Suppressor macrophage treated with lipopolysaccharide for 1 hour (primary cell): ENCODE measurements around the gene HAUS5.
"Not testable (repeated sequence)": the region's sequence is repeated elsewhere in the genome, so short reads cannot be mapped to it uniquely, and the experiment has no call there.

Experiments
- DNase-seq, 3 donors: peaks; one replicate each; pipeline ENCODE4 v3.0.0-alpha.2; 2020 to 2022

The HAUS5 gene

DNA sequence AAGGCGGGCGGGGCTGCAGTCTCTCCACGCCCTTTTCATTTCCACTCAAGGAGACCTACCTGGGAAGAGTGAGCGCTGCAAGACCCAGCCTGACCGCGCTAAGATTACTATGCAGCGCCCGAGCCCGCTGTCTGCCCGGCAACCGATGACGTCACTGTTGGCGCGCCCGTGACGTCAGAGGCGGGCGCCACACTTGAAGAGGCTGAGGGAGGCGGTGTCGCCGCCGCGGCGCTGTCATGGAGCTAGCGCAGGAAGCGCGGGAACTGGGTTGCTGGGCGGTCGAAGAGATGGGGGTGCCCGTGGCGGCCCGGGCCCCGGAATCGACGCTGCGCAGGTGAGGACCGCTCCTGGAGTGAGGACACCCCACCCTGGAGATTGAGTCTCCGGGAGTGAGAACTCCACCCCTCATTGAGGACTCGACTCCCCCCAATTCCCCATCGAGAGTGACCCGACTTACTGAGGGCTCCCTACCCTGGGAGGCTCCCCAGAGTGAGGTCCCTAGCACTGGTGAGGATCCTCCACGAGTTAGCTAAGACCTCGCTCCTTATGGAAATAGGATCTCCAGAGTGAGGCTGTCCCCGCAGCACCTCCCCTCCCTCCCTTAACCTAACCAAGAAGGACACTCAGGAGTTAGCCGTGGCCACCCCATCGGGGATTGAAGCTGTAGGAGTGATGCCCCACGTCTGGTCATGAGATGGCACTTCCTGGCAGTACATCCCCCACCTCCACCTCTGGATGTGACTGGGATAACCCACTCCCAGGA, at the start of gene HAUS5:
HAUS5 (plus strand) TSS at position 177 of the 763 bp plus-strand sequence; CDS start at position 237, 60 bp downstream.
- peak; percentile 94 to 97 (median 96) for DNase-seq

GRCh38 chr19:35562776-35563175, 49.8 kb upstream of the HAUS5 start:
- no peak for DNase-seq

GRCh38 chr19:35563207-35563829, 49.2 kb upstream of the HAUS5 start, which contains the start of gene ATP4A:
Gene ATP4A, minus strand, starts transcription at chr19:35563658. Its CDS starts 29 bp downstream, at chr19:35563629.
- DNase-seq: no peak

GRCh38 chr19:35565016-35565856, 47.3 kb upstream of the HAUS5 start:
- DNase-seq: no peak

DNA sequence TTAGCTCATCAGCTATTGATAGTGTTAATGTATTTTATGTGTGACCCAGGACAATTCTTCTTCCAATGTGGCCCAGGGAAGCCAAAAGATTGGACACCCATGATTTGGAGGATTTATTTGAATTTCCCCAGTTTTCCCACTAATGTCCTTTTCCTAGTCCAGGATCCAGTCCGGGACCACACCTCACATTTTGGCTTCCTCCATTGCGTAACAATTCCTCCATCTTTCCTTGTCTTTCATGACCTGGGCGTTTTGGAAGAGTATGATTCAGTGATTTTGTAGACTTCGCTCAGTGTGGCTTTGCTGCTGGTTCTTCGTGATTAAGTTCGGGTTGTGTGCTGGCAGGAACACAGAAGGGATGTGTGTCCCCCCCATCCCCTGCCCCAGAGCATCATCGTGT, 45.8 kb upstream of the HAUS5 start:
- no peak for DNase-seq

DNA sequence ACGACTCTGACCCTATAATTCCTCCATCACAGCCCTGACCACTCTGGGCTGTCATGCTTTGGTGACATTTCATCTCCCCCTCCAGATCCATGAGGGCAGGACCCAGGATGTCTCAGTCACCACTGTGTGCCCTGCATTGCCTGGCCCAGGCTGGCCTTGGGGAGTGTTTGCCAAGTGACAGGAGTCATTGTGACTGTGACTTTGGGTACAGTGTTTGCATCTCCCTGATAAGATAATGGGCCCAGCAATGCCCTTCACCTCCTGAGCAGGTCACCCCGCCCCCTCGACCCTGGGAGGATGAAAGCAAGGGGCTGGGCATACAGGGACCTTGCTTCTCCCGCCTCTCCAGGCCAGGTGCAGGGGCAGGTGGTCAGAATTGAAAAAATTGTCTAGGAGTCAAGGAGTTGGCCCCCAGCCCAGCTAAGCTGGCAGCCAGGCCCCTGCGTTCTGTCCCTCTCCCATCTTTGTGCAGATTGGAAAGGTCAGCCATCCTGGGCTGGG, 43.2 kb upstream of the HAUS5 start:
- DNase-seq: no peak

- no peak for DNase-seq
These were observed 41.0 kb upstream of the HAUS5 start for GRCh38 chr19:35571406-35571965.

DNA sequence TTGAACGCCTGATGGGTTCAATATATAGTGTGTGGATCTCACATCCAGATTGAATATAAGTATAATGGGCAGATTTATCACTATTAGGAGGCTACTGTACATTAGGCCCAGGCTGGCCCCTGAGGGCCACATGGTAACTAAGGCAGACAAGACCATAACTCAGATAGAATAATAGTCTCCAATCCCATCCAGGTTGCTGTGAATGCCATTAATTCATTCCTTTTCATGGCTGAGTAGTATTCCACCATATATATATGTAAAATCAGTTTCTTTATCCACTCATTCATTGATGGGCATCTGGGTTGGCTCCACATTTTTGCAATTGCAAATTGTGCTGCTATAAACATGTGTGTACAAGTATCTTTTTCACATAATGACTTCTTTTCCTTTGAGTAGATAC, 34.6 kb upstream of the HAUS5 start:
- no peak for DNase-seq

- DNase-seq: no peak
These were observed 33.8 kb upstream of the HAUS5 start for GRCh38 chr19:35578707-35579106.

DNA sequence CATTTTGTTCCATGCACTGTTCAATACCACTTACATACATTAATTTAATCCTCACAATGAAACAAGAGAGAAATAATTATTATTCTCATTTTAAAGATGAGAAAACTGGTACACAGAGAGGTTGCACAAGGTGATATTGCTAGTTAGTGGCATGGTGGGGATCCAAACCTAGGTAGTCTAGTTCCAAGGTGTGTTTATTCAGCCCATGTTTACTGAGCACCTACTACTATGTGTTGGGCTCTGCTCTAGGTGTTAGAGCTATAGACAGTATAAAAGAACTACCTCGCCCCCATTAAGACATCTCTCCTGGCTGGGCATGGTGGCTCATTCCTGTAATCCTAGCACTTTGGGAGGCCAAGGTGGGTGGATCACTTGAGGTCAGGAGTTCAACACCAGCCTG, 29.8 kb upstream of the HAUS5 start:
- no peak for DNase-seq

GRCh38 chr19:35585848-35586247, 26.7 kb upstream of the HAUS5 start, which contains the start of gene PMIS2:
Gene PMIS2, plus strand, starts transcription at chr19:35586173. Its CDS starts 87 bp downstream, at chr19:35586260.
- peak in 2 of 3 donors; percentile 21 to 31 for DNase-seq

DNA sequence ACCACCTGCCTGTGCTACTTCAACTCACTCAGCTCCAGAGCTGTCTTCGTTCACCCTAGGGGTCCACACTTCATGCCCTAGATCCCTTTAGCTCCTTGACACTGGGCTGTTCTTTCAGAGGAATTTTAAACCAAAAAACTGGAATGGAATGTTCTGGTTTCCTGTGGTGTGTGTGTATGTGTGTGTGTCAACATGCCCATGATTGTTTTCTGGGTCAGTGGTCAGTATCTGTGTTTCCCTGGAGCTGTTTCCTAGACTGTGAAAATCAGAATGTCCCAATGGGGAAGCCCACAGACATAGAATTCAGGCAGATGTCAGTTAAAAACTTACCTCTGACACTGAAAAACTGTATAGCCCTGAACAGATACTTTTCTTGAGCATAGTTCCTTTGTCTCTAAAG, 25.2 kb upstream of the HAUS5 start:
- no peak for DNase-seq

DNA sequence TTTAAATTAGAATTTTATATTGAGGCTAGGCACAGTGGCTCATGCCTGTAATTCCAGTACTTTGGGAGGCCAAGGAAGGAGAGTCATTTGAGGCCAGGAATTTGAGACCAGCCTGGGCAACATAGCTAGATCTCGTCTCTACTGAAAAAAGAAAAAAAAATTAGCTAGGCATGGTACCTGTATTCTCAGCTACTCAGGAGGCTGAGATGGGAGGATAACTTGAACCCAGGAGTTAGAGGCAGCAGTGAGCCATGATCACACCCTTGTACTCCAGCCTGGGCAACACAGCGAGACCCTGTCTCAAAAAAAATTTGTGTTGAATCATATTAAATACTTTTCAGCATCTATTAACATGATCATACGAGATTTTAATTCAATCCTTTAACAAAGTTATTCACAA, 21.7 kb upstream of the HAUS5 start:
- DNase-seq: no peak

DNA sequence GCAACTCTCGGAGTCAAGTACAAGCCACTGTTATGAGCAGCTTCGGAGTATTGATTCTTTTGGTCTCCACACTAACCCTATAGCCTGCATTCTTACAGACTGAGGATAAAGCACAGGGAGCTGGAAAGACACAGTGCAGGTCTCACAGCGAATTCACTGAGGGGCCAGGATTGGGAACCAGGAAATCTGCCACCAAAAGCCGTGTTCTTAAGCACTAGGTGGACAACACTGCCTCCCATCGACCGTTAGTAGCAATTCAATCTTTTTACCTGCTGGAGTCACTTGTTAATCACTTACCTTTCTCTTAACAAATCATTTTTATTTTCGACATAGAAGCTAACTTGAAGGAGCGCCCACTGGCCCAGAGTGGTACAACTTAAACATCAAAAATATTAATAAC, 20.3 kb upstream of the HAUS5 start:
- peak; percentile 39 to 61 (median 60) for DNase-seq

GRCh38 chr19:35595026-35595425, 17.5 kb upstream of the HAUS5 start:
- DNase-seq: not testable (repeated sequence)

DNA sequence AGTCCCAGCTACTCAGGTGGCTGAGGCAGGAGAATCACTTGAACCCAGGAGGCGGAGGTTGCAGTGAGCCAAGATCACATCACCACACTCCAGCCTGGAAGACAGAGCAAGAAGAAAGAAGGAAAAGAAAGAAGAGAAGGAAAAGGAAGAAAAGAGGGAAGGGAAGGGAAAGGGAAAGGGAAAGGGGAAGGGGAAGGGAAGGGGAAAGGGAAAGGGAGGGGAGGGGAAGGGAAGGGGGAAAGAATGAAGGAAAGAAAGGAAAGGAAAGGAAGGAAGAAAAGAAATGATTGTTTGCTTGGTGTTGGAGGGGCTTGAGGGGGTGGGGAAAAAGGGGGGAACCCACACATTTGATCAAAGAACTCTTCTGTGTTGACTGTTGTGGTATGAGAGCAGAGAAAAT, 16.6 kb upstream of the HAUS5 start:
- DNase-seq: no peak

GRCh38 chr19:35596366-35596999, 16.1 kb upstream of the HAUS5 start:
- peak; percentile 42 to 55 (median 53) for DNase-seq

DNA sequence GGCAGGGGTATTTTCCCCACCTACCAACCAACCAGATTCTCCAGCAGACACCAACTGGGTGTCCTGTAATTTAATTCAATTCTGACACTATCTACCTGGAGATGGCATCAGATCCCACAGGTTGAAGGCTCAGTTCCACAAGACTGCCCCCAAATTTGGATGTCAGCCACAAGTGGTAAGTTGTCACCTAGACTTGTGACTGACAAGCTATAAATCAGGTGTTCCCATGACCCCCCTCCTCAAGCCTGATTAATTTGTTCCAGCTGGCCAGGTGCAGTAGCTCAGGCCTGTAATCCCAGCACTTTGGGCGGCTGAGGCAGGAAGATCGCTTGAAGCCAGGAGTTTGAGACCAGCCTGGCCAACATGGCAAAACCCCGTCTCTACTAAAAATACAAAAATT, 10.6 kb upstream of the HAUS5 start:
- no peak for DNase-seq

GRCh38 chr19:35604436-35604835, 8.1 kb upstream of the HAUS5 start:
- DNase-seq: not testable (repeated sequence)

DNA sequence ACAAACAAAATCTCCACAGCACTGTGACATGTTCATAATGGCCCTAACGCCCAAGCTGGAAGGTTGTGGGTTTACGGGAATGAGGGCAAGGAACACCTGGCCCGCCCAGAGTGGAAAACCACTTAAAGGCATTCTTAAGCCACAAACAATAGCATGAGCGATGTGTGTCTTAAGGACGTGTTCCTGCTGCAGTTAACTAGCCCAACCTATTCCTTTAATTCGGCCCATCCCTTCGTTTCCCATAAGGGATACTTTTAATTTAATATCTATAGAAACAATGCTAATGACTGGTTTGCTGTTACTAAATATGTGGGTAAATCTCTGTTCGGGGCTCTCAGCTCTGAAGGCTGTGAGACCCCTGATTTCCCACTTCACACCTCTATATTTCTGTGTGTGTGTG, 5.4 kb upstream of the HAUS5 start:
- DNase-seq: not testable (repeated sequence)

DNA sequence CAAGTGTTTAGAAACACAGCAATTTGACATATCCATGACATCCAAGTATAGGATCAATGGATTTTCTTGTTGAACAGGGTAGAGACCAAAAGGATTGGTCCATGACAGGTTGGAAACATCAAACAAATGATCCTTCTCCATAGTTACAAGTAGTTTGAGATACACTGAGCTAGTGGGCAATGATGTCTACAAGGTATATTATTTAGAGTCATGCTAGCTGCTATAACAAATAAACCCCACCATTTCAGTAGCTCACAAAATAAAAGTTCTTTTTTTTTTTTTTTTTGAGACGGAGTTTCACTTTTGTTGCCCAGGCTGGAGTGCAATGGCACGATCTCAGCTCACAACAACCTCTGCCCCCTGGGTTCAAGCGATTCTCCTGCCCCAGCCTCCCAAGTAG, 4.9 kb upstream of the HAUS5 start:
- no peak for DNase-seq

- DNase-seq: no peak
These were observed 4.3 kb upstream of the HAUS5 start for GRCh38 chr19:35608251-35608650.
